ENCODE measurements around the gene PTPRE.

GRCh38 chr10:127937915-127938463 lies 31.1 kb downstream of the PTPRE start:
- no peak for TF ChIP-seq YY1 (IDR thresholded peaks at IDR 0.05; ENCODE audit: insufficient read depth, insufficient read length)
- TF ChIP-seq ZNF274 (IDR thresholded peaks at IDR 0.05; ENCODE audit: low read depth, low read length) = no peak
- no peak for TF ChIP-seq SUZ12 (IDR thresholded peaks at IDR 0.05; ENCODE audit: extremely low read depth, insufficient read depth, insufficient read length)
